Trophoblast cell (in vitro differentiated cells and primary cell): Measurements from ENCODE around the gene GJA5.

Source experiments
- DNase-seq, 2 donors: peaks; one replicate each; pipeline ENCODE4 v3.0.0-alpha.2; 2016
- H2AFZ ChIP-seq: 2 replicates; pipeline ENCODE4 v1.6.1; 2013; ENCODE audit warnings: low read length, moderate library complexity, mild to moderate bottlenecking; ENCODE audit not compliant: insufficient read depth, poor library complexity
- H2AK5ac ChIP-seq: 2 replicates; pipeline ENCODE4 v1.6.1; 2013; ENCODE audit warnings: mild to moderate bottlenecking, low read length
- H2BK120ac ChIP-seq: 2 replicates; pipeline ENCODE4 v1.6.1; 2013; ENCODE audit warnings: low read length, mild to moderate bottlenecking, moderate library complexity; ENCODE audit not compliant: insufficient read depth, poor library complexity
- H2BK12ac ChIP-seq: 2 replicates; pipeline ENCODE4 v1.6.1; 2013; ENCODE audit warnings: mild to moderate bottlenecking, low read length, moderate library complexity
- H2BK5ac ChIP-seq: 2 replicates; pipeline ENCODE4 v1.6.1; 2013; ENCODE audit warnings: low read length, low read depth, moderate library complexity, mild to moderate bottlenecking; ENCODE audit not compliant: poor library complexity
- H3K14ac ChIP-seq: 2 replicates; pipeline ENCODE4 v1.6.1; 2013; ENCODE audit warnings: mild to moderate bottlenecking, low read length
- H3K18ac ChIP-seq: 2 replicates; pipeline ENCODE4 v1.6.1; 2013; ENCODE audit warnings: mild to moderate bottlenecking, low read length
- H3K23ac ChIP-seq: 2 replicates; pipeline ENCODE4 v1.6.1; 2013; ENCODE audit warnings: low read length
- H3K27ac ChIP-seq: 2 replicates; pipeline ENCODE4 v1.5.1; 2013; ENCODE audit warnings: low read depth, mild to moderate bottlenecking, inconsistent platforms, low read length, moderate library complexity
- H3K27me3 ChIP-seq: 2 replicates; pipeline ENCODE4 v1.6.1; 2013; ENCODE audit warnings: inconsistent platforms, mild to moderate bottlenecking, low read length, moderate library complexity; ENCODE audit not compliant: insufficient read depth
- H3K36me3 ChIP-seq, 2 experiments: 1 replicate in 1 of 2; 2 replicates in 1 of 2; pipeline ENCODE4 v1.6.1; 2013; ENCODE audit warnings: low read length in 2 of 2, mild to moderate bottlenecking in 2 of 2, moderate library complexity in 1 of 2; ENCODE audit not compliant: insufficient read depth in 2 of 2, control insufficient read depth in 1 of 2
- H3K4ac ChIP-seq: 2 replicates; pipeline ENCODE4 v1.6.1; 2013; ENCODE audit warnings: low read depth, mild to moderate bottlenecking, low read length, moderate library complexity
- H3K4me1 ChIP-seq, 2 experiments: 1 replicate in 1 of 2; 2 replicates in 1 of 2; pipeline ENCODE4 v1.6.1; 2013; ENCODE audit warnings: low read length in 2 of 2, mild to moderate bottlenecking in 2 of 2, moderate library complexity in 1 of 2; ENCODE audit not compliant: insufficient read depth in 2 of 2, control insufficient read depth in 1 of 2
- H3K4me2 ChIP-seq: 2 replicates; pipeline ENCODE4 v1.6.1; 2013; ENCODE audit warnings: inconsistent platforms, mild to moderate bottlenecking, low read length, moderate library complexity
- H3K4me3 ChIP-seq: 2 replicates; pipeline ENCODE4 v1.5.1; 2013; ENCODE audit warnings: mild to moderate bottlenecking, low read depth, low read length, inconsistent platforms
- H3K79me1 ChIP-seq: one replicate; pipeline ENCODE4 v1.6.1; 2013; ENCODE audit warnings: low read length
- H3K79me2 ChIP-seq: 2 replicates; pipeline ENCODE4 v1.6.1; 2013; ENCODE audit warnings: low read length, mild to moderate bottlenecking; ENCODE audit not compliant: control insufficient read depth, insufficient read depth, poor library complexity
- H3K9ac ChIP-seq: 2 replicates; pipeline ENCODE4 v1.6.1; 2013; ENCODE audit warnings: mild to moderate bottlenecking, low read length
- H3K9me3 ChIP-seq: 2 replicates; pipeline ENCODE4 v1.6.1; 2013; ENCODE audit warnings: low read depth, mild to moderate bottlenecking, control low read depth, inconsistent platforms, low read length; ENCODE audit not compliant: insufficient read depth
- H4K12ac ChIP-seq: 2 replicates; pipeline ENCODE4 v1.6.1; 2013; ENCODE audit warnings: low read depth, mild to moderate bottlenecking, low read length, moderate library complexity
- H4K8ac ChIP-seq: 2 replicates; pipeline ENCODE4 v1.6.1; 2013; ENCODE audit warnings: low read depth, mild to moderate bottlenecking, low read length, moderate library complexity
- H4K91ac ChIP-seq: one replicate; pipeline ENCODE4 v1.6.1; 2013; ENCODE audit warnings: low read depth, mild to moderate bottlenecking, low read length, moderate library complexity
- WGBS: extraction: QIAGEN DNeasy Blood & Tissue Kit; methylation state at CpG from one replicate; pipeline ENCODE4 v1.1.7; 2013; ENCODE audit warnings: missing lambda C conversion rate; ENCODE audit not compliant: insufficient read length, insufficient coverage; ENCODE audit errors: extremely low coverage; 5-methylcytosine and 5-hydroxymethylcytosine counted together

The GJA5 gene

GRCh38 chr1:147784941-147785340 is 24.5 kb upstream of the GJA5 start:
- Histone ChIP-seq H3K23ac (no peak overlapping the region), H3K4me3 (no peak overlapping the region), H3K9ac (no peak overlapping the region), H2AFZ (no peak overlapping the region), H3K18ac (no peak overlapping the region), H3K4me2 (no peak overlapping the region), H4K91ac (no peak overlapping the region), H3K27ac (no peak overlapping the region), H4K12ac (no peak overlapping the region), H3K27me3 (no peaks in the 10 kb centered on the region), H3K9me3 (peaks cover 1% of the 10 kb centered on the region), H3K4me1 (no peaks in the 10 kb centered on the region), H3K14ac (no peak overlapping the region), H4K8ac (no peak overlapping the region), H2BK5ac (no peak overlapping the region), H2BK12ac (no peak overlapping the region), H3K79me2 (no peaks in the 10 kb centered on the region), H2BK120ac (no peak overlapping the region), H2AK5ac (no peak overlapping the region), H3K4ac (no peak overlapping the region), H3K79me1 (no peaks in the 10 kb centered on the region), H3K36me3 (no peaks in the 10 kb centered on the region)
- no peak for DNase-seq
- WGBS, result no CpG with 5 or more reads among the region's 1 CpG

GRCh38 chr1:147781056-147781471 is 20.7 kb upstream of the GJA5 start:
- H3K23ac ChIP-seq, result no peak overlapping the region
- no peak overlapping the region for H3K9ac ChIP-seq
- peaks cover 1% of the 10 kb centered on the region for H3K9me3 ChIP-seq
- H3K14ac ChIP-seq, result no peak overlapping the region
- H3K18ac ChIP-seq, result no peak overlapping the region
- no peak overlapping the region for H2BK5ac ChIP-seq
- peak in 1 of 2 donors; percentile 57 for DNase-seq
- H4K8ac ChIP-seq, result no peak overlapping the region
- no CpG with 5 or more reads among the region's 3 CpGs for WGBS
- no peaks in the 10 kb centered on the region for H3K4me1 ChIP-seq
- H4K12ac ChIP-seq, result no peak overlapping the region
- H3K36me3 ChIP-seq, result no peaks in the 10 kb centered on the region
- H3K4ac ChIP-seq, result no peak overlapping the region
- H4K91ac ChIP-seq, result no peak overlapping the region
- no peaks in the 10 kb centered on the region for H3K27me3 ChIP-seq
- H2AK5ac ChIP-seq, result no peak overlapping the region
- no peak overlapping the region for H3K4me3 ChIP-seq
- H2BK120ac ChIP-seq, result no peak overlapping the region
- no peak overlapping the region for H2BK12ac ChIP-seq
- no peak overlapping the region for H3K4me2 ChIP-seq
- no peaks in the 10 kb centered on the region for H3K79me1 ChIP-seq
- no peaks in the 10 kb centered on the region for H3K79me2 ChIP-seq
- H3K27ac ChIP-seq, result no peak overlapping the region
- no peak overlapping the region for H2AFZ ChIP-seq

- no peak overlapping the region for H2BK5ac ChIP-seq
- no peak overlapping the region for H3K27ac ChIP-seq
- no CpG with 5 or more reads among the region's 5 CpGs for WGBS
- H2BK120ac ChIP-seq, result no peak overlapping the region
- H2AFZ ChIP-seq, result no peak overlapping the region
- no peaks in the 10 kb centered on the region for H3K79me2 ChIP-seq
- peaks cover 0 to 2% of the 10 kb centered on the region in 2 experiments for H3K4me1 ChIP-seq
- H3K23ac ChIP-seq, result no peak overlapping the region
- no peaks in the 10 kb centered on the region for H3K79me1 ChIP-seq
- H3K4me2 ChIP-seq, result no peak overlapping the region
- no peaks in the 10 kb centered on the region for H3K9me3 ChIP-seq
- no peak overlapping the region for H4K12ac ChIP-seq
- H4K91ac ChIP-seq, result no peak overlapping the region
- no peak overlapping the region for H3K4ac ChIP-seq
- no peaks in the 10 kb centered on the region for H3K36me3 ChIP-seq
- H2BK12ac ChIP-seq, result no peak overlapping the region
- no peak overlapping the region for H3K9ac ChIP-seq
- H2AK5ac ChIP-seq, result no peak overlapping the region
- no peak overlapping the region for H4K8ac ChIP-seq
- no peak overlapping the region for H3K18ac ChIP-seq
- no peak overlapping the region for H3K14ac ChIP-seq
- H3K4me3 ChIP-seq, result no peak overlapping the region
- no peaks in the 10 kb centered on the region for H3K27me3 ChIP-seq
- DNase-seq, result no peak
Measured at GRCh38 chr1:147777694-147778093, 17.3 kb upstream of the GJA5 start.

- Histone ChIP-seq H3K79me1 (no peaks in the 10 kb centered on the region), H4K12ac (peak overlapping the region; percentile 49), H4K91ac (no peak overlapping the region), H3K4me3 (no peak overlapping the region), H3K9ac (no peak overlapping the region), H3K18ac (no peak overlapping the region), H3K27me3 (no peaks in the 10 kb centered on the region), H3K4me1 (peaks cover 0 to 4% of the 10 kb centered on the region in 2 experiments), H3K4me2 (no peak overlapping the region), H3K23ac (no peak overlapping the region), H2BK120ac (no peak overlapping the region), H2BK12ac (no peak overlapping the region), H3K79me2 (no peaks in the 10 kb centered on the region), H3K9me3 (no peaks in the 10 kb centered on the region), H3K4ac (no peak overlapping the region), H3K14ac (no peak overlapping the region), H2BK5ac (no peak overlapping the region), H2AK5ac (no peak overlapping the region), H4K8ac (no peak overlapping the region), H3K27ac (no peak overlapping the region), H2AFZ (no peak overlapping the region), H3K36me3 (no peaks in the 10 kb centered on the region)
- WGBS, result no CpG with 5 or more reads among the region's 9 CpGs
- no peak for DNase-seq
Measured at GRCh38 chr1:147773215-147773715, 12.9 kb upstream of the GJA5 start.
